RCC 7860 (cell line): ENCODE measurements around the gene DOCK8.
"Not testable (repeated sequence)": the region's sequence is repeated elsewhere in the genome, so short reads cannot be mapped to it uniquely, and the experiment has no call there.

Source experiments
- DNase-seq: peaks from one replicate; pipeline ENCODE4 v3.0.0-alpha.2; 2015; ENCODE audit warnings: low spot score
- FAIRE-seq: peaks from 2 replicates; lab custom pipeline; 2012; peaks lifted over from hg19 to GRCh38; lab: Jason Lieb, UNC

DOCK8 gene

DNA sequence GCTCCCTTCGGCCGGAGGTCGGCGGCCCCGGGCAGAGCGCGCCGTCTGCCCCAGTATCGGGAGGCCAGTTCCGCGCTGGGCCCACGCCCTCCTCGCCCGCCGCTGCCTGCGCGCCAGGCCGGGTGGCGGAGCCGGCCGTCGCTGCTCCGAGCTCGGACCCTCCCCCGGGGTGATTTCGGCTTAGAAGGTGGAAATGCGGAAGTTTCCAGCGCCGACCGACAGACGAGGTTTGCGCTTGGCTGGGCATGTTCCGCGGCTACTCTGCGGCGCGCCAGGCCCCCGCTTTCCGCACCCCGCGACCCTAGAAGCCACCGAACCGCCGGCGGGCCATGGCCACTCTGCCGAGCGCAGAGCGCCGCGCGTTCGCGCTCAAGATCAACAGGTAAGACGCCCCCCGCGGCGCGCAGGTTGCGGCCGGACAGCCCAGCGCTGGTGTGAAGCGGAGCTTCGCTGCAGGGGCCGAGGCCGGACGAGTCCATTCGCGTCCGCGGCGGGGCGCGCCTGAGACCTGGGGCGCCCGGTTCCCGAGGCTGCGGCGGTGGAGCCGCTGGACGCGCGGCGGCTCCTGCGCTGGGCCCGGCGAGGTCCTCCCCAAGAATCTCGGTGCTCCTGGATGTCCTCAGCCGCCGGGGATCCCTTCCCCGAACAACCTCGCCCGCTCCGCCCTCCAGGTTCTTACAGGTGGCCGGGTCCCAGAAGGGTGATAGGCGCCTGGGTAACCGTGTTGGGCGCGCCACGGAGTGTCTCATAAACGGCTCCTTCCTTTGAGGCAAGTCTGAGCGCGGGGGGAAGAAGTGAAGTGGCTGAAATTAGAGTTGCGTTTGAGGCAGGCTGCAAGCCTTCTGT lies at the start of gene DOCK8:
TSS of gene DOCK8 (plus strand) at position 218 of the 846 bp plus-strand sequence. CDS start at position 330, 112 bp downstream.
- no peak for DNase-seq
- FAIRE-seq: no peak

DNA sequence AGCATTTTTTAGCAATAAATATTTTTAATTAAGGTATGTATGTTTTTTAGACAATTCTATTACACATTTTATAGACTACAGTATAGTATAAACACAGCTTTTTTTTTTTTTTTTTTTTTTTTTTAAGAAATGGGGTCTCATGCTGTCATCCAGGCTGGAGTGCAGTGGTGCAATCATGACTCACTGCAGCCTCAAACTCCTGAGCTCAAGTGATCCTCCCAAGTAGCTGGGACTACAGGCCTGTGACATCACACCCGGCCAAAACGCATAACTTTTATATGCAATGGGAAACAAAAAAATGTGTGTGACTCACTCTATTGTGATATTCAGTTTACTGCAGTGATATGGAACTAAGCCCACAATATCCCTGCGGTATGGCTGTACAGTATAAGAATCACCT lies 44.9 kb upstream of the DOCK8 start:
- not testable (repeated sequence) for FAIRE-seq, DNase-seq

DNA sequence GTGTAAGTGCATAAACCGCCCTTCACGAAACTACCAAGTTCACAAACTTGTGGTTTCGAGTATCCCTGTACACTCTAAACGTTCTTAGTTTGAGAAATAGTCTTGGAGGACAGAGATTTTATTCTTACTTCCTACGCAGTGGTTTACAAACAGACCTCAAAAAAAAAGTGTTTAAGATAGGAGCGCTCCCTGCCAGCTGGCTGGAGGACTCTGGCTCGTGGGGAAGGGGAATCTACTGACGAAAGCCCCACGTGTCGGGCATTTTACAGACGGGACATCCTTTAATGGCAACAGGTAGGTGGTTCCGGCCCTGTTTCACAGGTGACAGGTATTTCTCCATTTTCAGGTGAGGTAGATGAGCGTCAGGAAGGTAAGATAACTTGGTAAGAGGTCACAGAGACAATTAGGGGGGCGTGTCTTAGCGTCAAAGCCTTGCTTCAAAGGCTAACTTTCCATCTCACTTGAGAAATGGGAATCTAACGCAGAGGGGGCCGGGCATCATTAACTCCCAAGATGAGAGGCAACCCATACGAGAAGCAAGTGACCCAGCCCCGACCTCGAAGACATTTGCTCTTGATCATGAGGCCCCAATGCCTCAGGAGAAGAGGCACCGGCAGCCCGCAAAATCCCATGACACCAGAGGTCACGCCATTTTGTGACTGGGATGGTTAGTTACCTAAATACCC lies 36.4 kb upstream of the DOCK8 start:
- not testable (repeated sequence) for FAIRE-seq, DNase-seq

DNA sequence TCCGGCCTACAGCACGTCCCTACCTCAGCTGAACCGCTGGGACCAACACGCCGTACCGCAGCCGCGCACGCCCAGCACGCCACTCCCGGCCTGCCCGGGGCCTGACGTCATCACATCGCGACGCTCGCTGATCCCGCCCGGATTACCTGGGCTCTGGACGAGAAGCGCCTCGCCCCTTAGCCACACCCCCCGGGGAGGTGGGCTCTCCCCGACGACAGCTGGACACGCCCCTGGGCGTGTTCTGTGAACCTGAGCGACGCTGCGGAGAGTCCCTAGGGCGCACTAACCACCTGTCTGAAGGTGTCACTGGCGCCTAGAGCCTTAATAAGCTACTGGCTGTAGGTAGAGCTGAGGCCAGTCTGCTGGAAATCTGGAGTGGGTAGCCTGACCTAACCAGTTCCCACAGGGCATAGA lies 35.7 kb upstream of the DOCK8 start, which contains the start of gene ZNG1A:
TSS of gene ZNG1A (minus strand) at position 87 of the 414 bp plus-strand sequence. CDS start 87 bp downstream, outside the sequence.
- DNase-seq: peak; percentile 56
- FAIRE-seq: not testable (repeated sequence)

DNA sequence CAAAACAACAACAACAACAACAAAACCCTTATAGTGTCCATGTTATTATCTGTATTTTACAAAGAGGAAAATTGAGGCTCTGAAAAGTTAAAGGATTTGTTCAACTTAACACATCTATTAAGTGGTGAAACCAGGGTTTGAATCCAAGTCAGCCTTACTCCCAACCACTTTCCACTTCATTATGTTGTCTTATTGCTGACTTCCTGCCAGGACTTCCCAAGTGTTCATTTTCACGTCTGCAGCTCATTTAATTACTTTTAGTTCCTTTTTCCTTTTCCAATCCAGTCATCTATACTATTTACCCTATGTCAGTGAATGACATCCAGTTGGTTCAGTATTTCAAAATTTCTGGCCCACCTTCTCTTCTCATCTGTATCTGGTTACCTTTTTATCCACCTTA lies 15.1 kb upstream of the DOCK8 start:
- not testable (repeated sequence) for FAIRE-seq, DNase-seq

DNA sequence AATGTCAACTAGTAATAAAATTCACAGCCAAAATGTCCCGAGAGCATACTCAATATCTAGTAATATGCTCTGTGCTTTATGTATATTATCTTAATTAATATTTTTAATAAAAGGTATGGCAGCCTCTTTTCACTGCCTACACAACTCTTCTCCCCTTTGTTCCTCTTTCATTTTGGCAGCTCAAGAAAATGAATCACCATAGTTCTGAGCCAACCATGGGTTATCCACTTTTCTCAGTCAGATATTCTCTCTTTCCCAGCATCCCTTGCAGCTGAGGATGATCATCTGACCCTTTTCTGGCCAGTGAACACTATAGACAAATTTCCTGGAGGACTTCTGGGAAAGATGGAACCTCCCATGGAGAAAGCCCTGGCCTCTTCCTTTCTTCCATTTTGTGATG lies 8.2 kb upstream of the DOCK8 start:
- no peak for DNase-seq

DNA sequence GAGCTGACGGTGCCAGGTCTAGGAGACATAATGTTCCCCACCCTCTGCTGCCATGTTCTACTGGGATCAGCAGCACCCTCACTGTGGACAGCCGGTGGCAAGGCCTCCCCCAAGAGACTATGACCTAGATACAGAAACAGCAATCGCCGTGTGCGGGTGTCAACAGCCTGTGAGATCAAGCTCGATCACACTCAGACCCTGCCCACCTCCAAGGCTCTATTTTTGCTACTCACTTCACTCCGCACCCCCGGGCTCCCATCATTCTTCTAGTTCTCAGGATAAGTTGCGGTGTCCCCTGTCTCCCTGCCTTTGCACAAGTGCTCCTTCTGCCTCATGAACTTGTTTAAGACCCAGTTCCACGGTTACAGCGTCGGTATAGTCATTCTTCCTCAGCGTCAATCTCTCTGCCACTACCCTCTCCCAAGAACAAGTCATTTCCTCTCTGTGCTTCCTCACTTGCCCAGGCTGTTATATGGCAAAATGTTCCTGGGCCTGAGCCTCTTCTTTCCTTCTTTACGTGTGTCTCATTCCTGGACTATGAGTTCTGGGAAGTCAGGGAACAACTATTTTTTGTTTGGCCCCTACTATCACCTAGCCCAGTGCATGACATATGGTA lies 5.4 kb upstream of the DOCK8 start:
- DNase-seq: no peak
- FAIRE-seq: no peak

More for the DNA sequence above, 8.2 kb upstream of the DOCK8 start:
- no peak for FAIRE-seq

DNA sequence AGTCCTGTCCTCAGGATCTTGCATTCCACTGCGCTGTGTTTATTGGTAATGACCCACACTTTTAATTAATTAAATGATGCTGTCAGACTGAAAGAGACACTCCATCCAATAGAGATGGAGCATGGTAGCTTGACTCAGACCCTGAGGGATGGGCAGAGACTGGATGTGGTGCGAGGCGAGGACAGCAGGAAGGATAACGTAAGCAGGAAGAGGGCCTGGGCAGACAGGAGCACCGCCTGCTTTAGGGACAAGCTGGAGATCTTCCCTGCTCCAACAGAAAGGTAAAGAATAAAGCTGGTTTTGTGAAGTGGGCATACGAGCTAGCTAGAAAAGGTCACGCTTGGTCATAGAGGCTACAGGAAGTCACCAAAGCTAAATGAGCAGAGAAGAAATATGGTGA lies 3.6 kb upstream of the DOCK8 start:
- DNase-seq: no peak
- no peak for FAIRE-seq

DNA sequence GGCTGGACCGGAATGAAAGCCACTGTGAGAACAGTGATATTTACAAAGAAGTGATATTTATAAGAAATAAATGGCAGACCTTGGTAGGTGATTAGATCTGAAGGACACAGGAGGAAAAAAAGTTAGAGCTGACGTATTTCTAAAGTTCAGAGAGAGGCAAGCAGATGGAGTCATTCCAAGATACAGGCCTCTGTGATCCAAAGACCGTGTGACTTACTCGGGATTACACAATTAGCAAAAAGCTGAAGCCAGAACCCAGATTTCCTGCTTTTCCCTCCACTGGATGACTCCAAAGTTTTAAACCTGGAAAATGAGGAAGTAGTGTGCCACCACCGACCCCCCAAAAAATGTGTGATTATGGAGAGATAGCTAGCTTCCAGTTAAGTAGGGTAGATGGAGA lies 3.1 kb upstream of the DOCK8 start:
- DNase-seq: no peak
- no peak for FAIRE-seq

DNA sequence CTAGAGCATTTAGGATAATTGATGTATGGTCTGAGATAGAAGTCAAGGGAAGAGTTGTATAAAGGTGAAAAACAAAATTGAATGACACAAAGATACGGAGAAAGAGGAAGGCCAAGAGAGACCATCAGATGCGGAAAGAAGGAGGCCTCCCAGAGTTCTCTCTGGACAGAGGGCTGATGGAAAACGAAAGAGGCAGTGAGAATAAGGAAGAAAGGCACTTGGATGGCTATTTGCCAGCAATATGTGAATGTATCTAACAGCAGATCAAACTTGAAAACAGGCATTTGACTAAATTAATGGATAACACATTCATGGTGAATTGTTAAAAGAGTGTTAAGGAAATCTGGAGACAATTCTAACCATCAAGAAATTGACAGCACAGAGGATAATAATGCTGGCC lies 2.4 kb upstream of the DOCK8 start:
- DNase-seq: no peak
- no peak for FAIRE-seq

DNA sequence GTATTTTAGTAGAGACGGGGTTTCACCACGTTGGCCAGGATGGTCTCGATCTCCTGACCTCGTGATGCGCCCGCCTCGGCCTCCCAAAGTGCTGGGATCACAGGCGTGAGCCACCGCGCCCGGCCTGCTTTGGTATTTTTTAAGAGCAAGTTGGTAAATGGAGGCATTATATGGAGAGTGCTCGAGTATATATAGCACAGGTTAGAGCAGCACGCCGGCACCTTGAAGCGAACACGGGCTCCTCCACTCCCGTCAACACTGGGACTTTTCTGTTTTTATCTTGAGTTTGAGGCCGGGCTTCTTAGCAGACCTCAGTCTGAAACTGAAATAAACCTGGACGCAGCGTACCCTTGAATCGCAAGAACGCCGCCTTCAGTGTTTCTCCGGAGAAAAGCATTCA lies 764 bp upstream of the DOCK8 start:
- not testable (repeated sequence) for DNase-seq

DNA sequence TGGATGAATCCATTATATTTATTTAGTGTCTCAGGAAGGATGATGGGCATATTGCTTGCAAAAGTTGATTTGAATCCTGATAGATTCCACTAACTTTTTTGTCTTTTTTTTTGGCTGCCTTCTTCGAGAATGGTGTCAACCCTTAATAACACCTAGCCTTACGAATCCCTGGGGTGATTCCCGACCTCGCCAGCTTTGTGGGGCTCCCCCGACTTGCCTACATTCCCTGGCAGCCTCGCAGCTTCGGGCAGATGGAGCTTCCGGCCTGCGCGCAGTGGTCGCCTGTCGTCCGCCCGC lies 366 bp upstream of the DOCK8 start:
- FAIRE-seq (no peak), DNase-seq (no peak)

More for the DNA sequence above, 764 bp upstream of the DOCK8 start:
- not testable (repeated sequence) for FAIRE-seq

DNA sequence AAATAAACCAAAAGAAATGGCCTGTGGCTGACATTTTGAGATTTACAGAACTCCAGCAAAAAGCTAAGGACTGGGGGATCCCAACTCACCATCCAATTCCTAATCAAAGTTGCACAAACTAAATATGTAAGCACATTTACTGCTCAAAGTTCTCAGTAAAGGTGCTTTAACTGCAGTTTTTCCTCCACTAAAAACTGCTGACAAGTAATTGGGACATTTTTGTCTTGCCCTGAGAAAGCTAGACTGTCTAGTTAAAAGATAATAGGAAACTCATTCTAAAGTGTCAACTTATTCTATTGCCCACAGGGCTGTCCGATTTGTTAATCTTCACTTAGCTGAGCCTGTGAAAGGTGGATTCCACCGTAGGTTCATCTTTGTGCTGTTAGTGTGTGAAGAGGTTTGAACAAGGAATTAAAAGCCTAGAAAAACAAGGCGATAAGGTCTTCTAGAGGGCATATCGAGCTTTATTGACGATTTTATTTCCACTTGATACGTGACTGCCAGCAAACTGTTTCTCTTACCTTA lies 1.0 kb downstream of the DOCK8 start:
- DNase-seq (no peak), FAIRE-seq (no peak)

DNA sequence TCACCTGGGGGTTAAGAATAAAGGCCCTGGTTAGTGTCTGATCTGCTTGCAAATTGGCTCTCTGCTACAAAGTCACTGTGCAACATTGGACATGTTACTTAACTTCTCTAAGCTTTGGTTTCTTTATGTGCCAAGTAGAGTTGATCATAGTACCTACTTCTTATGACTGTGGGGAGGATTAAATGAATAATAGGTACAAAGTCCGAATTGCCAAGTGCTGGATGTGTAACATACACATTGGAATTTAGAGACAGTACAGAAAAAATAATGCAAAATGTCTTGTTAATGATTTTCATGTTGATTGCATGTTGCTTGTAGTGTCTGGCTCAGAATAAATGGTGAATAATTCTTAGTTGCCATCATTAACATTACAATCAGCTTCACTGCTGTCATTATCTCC lies 2.2 kb downstream of the DOCK8 start:
- FAIRE-seq (no peak), DNase-seq (no peak)

DNA sequence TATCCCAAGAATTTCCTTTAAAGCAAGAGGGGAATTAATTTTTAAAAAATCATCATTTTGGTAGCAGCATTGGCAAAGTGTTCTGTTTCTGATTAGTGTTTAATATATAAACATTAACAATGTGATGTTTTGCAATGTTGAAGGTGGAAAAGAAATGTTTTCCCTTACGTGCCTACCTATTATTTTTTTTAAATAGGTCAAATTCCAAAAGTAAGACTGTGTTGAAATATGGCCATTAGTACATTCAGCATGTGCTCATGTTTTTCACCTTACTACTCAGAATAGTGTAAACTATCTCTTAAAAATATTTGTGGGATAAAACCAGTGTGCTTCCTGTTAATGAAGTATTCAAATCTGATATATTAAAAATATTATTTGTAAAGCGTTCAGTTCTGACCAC lies 3.3 kb downstream of the DOCK8 start:
- DNase-seq (no peak), FAIRE-seq (no peak)

DNA sequence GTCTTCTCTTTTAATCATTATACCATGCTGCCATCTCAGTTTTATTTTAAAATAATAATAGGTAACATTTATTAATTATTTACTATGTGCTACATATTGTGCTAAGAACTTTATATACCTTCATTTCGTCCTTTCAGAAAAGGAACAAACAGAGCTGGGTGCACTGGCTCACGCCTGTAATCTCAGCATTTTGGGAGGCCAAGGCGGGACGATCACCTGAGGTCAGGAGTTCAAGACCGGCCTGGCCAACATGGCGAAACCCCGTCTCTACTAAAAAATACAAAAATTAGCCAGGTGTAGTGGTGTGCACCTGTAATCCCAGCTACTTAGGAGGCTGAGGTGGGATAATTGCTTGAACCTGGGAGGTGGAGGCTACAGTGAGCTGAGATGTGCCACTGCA lies 4.4 kb downstream of the DOCK8 start:
- FAIRE-seq, DNase-seq: not testable (repeated sequence)

DNA sequence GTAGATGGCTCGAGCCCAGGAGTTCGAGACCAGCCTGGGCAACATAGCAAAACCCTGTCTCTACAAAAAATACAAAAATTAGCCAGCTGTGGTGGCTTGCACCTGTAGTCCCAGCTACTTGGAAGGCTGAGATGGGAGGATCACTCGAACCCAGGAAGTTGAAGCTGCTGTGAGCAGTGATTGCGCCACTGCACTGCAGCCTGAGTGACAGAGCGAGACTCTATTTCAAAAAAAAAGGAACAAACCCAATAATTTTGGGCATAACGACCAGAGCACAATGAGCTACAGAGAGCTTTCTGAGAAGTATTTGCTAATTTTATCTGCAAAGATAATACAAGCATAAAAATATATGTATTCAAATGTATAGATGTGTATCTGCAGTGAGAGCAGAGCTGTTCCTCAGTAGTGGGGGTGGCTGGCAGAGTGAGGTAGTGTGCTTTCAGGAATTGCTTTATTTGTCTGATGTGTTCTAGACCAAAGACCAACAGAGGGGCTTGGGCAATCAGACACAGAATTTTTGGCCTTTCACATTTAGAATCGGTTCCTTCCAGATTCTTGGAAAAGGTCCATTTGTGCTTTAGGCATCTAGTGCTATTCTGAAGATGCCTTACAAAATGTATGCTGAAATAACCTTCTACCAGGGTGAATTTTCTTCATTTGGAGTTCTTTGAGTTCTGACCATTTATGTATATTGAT lies 5.2 kb downstream of the DOCK8 start:
- DNase-seq (no peak), FAIRE-seq (no peak)

DNA sequence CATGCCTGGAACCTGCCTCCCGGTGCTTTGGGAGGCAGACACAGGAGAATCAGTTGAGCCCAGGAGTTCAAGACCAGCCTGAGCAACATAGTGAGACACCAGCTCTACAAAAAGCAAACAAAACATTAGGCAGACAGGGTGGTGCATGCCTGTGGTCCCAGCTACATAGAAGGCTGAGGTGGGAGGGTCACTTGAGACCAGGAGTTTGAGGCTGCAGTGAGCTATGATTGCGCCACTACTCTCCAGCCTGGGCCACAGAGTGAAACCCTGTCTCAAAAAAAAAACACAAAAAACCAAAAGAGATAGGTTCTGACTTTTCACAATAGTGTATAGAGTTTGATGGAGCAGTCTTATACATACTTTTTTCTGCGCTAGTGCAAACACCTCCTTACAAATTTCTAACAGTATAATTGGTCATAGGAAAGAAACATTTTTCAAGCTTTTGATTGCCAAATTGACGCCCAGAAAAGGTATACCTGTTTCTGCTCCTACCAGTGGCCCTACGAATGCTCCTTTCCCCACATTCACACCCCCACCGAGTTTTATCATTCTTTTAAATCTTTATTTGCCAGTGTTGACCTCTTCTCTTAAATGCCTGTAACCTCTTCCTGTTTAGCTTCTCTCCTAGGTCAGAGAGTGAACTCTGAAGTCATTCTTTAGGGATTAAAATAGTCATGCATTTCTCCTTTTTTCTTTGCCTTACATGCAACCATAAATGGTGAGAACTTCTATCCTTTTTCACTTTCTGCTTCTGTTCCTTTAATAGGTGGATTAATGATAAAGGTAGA lies 7.5 kb downstream of the DOCK8 start:
- FAIRE-seq (no peak), DNase-seq (no peak)

DNA sequence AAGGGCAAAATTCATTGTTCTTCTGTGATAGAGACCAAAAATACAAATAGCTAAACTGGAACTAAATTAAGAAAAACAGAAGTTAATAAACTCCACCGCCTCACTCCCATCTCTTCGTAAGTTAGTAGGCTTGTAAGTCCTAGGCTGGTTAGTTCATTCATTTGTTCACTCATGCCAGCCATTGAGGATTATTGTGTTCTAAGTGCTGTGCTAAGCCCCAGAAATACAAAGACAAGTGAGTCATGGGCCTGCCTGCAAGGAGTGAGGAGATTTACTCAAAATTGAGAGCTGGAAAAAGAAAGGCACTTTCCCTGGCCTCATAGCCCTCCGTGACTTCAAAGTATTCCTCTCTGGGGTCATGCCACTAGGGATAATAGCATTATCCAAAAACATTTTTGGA lies 8.5 kb downstream of the DOCK8 start:
- FAIRE-seq (no peak), DNase-seq (no peak)

DNA sequence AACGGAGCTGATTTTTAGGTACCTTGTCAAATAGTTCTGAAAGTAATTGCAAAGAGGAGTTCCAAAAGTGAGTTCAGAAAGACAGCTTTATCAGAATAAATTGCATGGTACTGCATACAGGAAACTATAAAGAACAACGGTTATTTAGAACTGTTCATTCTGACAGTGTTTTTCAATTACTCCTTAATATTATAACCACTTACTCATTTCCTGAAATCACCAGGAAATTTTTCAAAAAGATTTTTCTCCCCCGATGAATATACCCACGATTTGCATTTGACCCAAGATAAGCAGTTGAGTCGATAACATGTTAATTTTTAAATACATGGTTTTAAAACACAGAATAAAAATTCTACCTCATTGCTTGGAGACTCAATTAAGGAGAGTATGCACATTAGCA lies 9.4 kb downstream of the DOCK8 start:
- DNase-seq (no peak), FAIRE-seq (no peak)
